K562 (cell line): ENCODE results near the gene PPAN. TPM values are rescaled to one million over a fixed set of nuclear protein-coding genes. Genes with fewer than 3 reads are reported as not detected.

ENCODE experiments used
- ATAC-seq: fragments of 200-7000 bp; cut with Tn5 transposase; 3 replicates; pipeline ENCODE4 v1.9.1; 2020; ENCODE audit warnings: moderate library complexity
- BruUV-seq: library from RNA; stranded (reverse); fragments of 400-500 nt; replicated peaks from 2 replicates; lab custom pipeline; 2021; lab: Mats Ljungman, UMichigan
- CTCF ChIA-PET: fragments of 300-600 bp; formaldehyde crosslinking; extraction: SDS; loops from one replicate; lab custom pipeline; 2021; ENCODE audit warnings: low intra/inter-chr PET ratio; lab: Yijun Ruan, JAX
- POLR2A ChIA-PET: fragments of 300-600, 350-650 bp; sonication (Branson Sonifier 250); formaldehyde crosslinking; extraction: SDS; loops from one replicate; lab custom pipeline; 2021; ENCODE audit warnings: antibody characterized with exemption, inconsistent platforms; lab: Yijun Ruan, JAX
- DNase-seq, 4 experiments: peaks; one replicate each; pipeline versions ENCODE4 v3.0.0 to v3.0.0-alpha.2; 2011 to 2018; ENCODE audit warnings: low spot score in 3 of 4, mixed read lengths in 3 of 4; ENCODE audit errors: extremely low read depth in 1 of 4
- FAIRE-seq: peaks from 2 replicates; lab custom pipeline; 2011; peaks lifted over from hg19 to GRCh38; lab: Jason Lieb, UNC
- H2AFZ ChIP-seq: 2 replicates; pipeline ENCODE4 v1.6.0; 2011; ENCODE audit warnings: low read depth, low read length, control low read depth, inconsistent platforms
- H3K27ac ChIP-seq: fragments of 200-600 bp; 3 replicates; pipeline ENCODE4 v1.8.0; 2011; ENCODE audit warnings: low read depth, mild to moderate bottlenecking, control low read depth, inconsistent platforms, low read length, moderate library complexity, mixed read lengths; ENCODE audit errors: extremely low read depth
- H3K27me3 ChIP-seq, 2 experiments: fragments of 300-600 bp in 1 of 2; 2 replicates in 1 of 2; 3 replicates in 1 of 2; pipeline versions ENCODE4 v1.6.0 to v1.8.0; 2011; ENCODE audit warnings: inconsistent platforms in 2 of 2, low read length in 2 of 2, mild to moderate bottlenecking in 1 of 2, mixed read lengths in 1 of 2, moderate library complexity in 1 of 2; ENCODE audit not compliant: control insufficient read depth in 2 of 2, insufficient read depth in 2 of 2
- H3K36me3 ChIP-seq: fragments of 300-600 bp; 3 replicates; pipeline ENCODE4 v1.8.0; 2011; ENCODE audit warnings: mild to moderate bottlenecking, low read length, inconsistent platforms; ENCODE audit not compliant: control insufficient read depth, insufficient read depth
- H3K4me1 ChIP-seq, 2 experiments: fragments of 200-600 bp in 1 of 2; replicated peaks in 1 of 2; 2 replicates in 1 of 2; 3 replicates in 1 of 2; pipeline versions ENCODE4 v1.5.1 to v1.8.0; 2011; ENCODE audit warnings: inconsistent platforms in 2 of 2, low read length in 2 of 2, mild to moderate bottlenecking in 1 of 2, mixed read lengths in 1 of 2, moderate library complexity in 1 of 2; ENCODE audit not compliant: control insufficient read depth in 2 of 2, insufficient read depth in 2 of 2
- H3K4me2 ChIP-seq: 2 replicates; pipeline ENCODE4 v1.6.1; 2011; ENCODE audit warnings: low read length, control low read depth, inconsistent platforms, mixed read lengths; ENCODE audit not compliant: insufficient read depth
- H3K4me3 ChIP-seq: fragments of 200-600 bp; sonication (generic), shearing (Covaris generic); 2 replicates; pipeline ENCODE4 v1.5.1; 2016; ENCODE audit warnings: control low read depth, inconsistent platforms
- H3K79me2 ChIP-seq: fragments of 200-600 bp; 3 replicates; pipeline ENCODE4 v1.8.0; 2011; ENCODE audit warnings: low read length, inconsistent platforms; ENCODE audit not compliant: control insufficient read depth, insufficient read depth
- H3K9ac ChIP-seq, 2 experiments: 2 replicates each; pipeline versions ENCODE4 v1.6.0 to v1.6.1; 2011; ENCODE audit warnings: low read depth in 2 of 2, low read length in 2 of 2, control low read depth in 1 of 2, inconsistent platforms in 1 of 2, mild to moderate bottlenecking in 1 of 2, mixed read lengths in 1 of 2; ENCODE audit not compliant: insufficient read depth in 1 of 2
- H3K9me1 ChIP-seq: one replicate; pipeline ENCODE4 v1.6.0; 2011; ENCODE audit warnings: inconsistent platforms, mild to moderate bottlenecking, low read length, moderate library complexity; ENCODE audit not compliant: control insufficient read depth, insufficient read depth
- H3K9me3 ChIP-seq: replicated peaks from 2 replicates; pipeline ENCODE4 v1.5.1; 2011; ENCODE audit warnings: low read depth, low read length, inconsistent platforms; ENCODE audit not compliant: control insufficient read depth, insufficient read depth
- H4K20me1 ChIP-seq: replicated peaks from 2 replicates; pipeline ENCODE4 v1.6.1; 2011; ENCODE audit warnings: low read length, inconsistent platforms, mixed read lengths; ENCODE audit not compliant: control insufficient read depth, insufficient read depth
- CBX3 ChIP-seq, 2 experiments: IDR thresholded peaks; 1 replicate in 1 of 2; 2 replicates in 1 of 2; pipeline ENCODE4 v1.6.1; 2012; ENCODE audit warnings: inconsistent platforms in 2 of 2, low read length in 2 of 2, borderline replicate concordance in 1 of 2, control low read depth in 1 of 2
- CCNT2 ChIP-seq: IDR thresholded peaks from 2 replicates; pipeline ENCODE4 v1.6.1; 2011; ENCODE audit warnings: borderline replicate concordance, low read depth, mild to moderate bottlenecking, moderate library complexity, mixed read lengths, low read length; ENCODE audit not compliant: insufficient read length; ENCODE audit errors: extremely low read depth
- E2F6 ChIP-seq, 2 experiments: IDR thresholded peaks; 2 replicates each; pipeline ENCODE4 v1.6.1; 2011; ENCODE audit warnings: borderline replicate concordance in 1 of 2, control low read depth in 1 of 2, low read depth in 1 of 2, low read length in 1 of 2, mild to moderate bottlenecking in 1 of 2, mixed read lengths in 1 of 2, moderate library complexity in 1 of 2; ENCODE audit not compliant: insufficient read depth in 1 of 2, insufficient read length in 1 of 2, poor library complexity in 1 of 2, severe bottlenecking in 1 of 2; ENCODE audit errors: extremely low read depth in 1 of 2
- FOS ChIP-seq: IDR thresholded peaks from 3 replicates; pipeline ENCODE4 v1.6.1; 2011; ENCODE audit not compliant: insufficient read length; ENCODE audit errors: extremely low read depth
- GATAD2A ChIP-seq: fragments of 450-650 bp; IDR thresholded peaks from 2 replicates; pipeline ENCODE4 v1.6.1; 2017
- HES1 ChIP-seq: fragments of 450-650 bp; IDR thresholded peaks from 2 replicates; pipeline ENCODE4 v1.6.1; 2016; ENCODE audit warnings: low read depth, mild to moderate bottlenecking, moderate library complexity
- ID3 ChIP-seq, 2 experiments: fragments of 250-450 bp in 1 of 2; fragments of 450-650 bp in 1 of 2; sonication (Bioruptor Pico) in 1 of 2; IDR thresholded peaks; 2 replicates each; pipeline versions ENCODE4 v1.6.1 to v1.8.0; 2016 to 2021; ENCODE audit warnings: mild to moderate bottlenecking in 2 of 2, moderate library complexity in 2 of 2, missing compliant biosample characterization in 1 of 2, missing genetic modification characterization in 1 of 2
- MTA3 ChIP-seq: fragments of 450-650 bp; formaldehyde crosslinking; IDR thresholded peaks from 2 replicates; pipeline ENCODE4 v1.6.1; 2017; ENCODE audit warnings: mild to moderate bottlenecking, borderline replicate concordance
- RNF2 ChIP-seq: sonication (generic); IDR thresholded peaks from 2 replicates; pipeline ENCODE4 v1.6.1; 2016
- SIN3A ChIP-seq, 2 experiments: fragments of 150-350 bp in 1 of 2; IDR thresholded peaks; 2 replicates each; pipeline ENCODE4 v1.6.1; 2011 to 2016; ENCODE audit warnings: borderline replicate concordance in 2 of 2, low read depth in 2 of 2, low read length in 2 of 2, mild to moderate bottlenecking in 2 of 2, moderate library complexity in 2 of 2; ENCODE audit not compliant: control insufficient read depth in 1 of 2
- SP1 ChIP-seq: sonication (generic); formaldehyde crosslinking; IDR thresholded peaks from 2 replicates; pipeline ENCODE4 v1.8.1; 2022; ENCODE audit warnings: mild to moderate bottlenecking, missing genetic modification reagents
- STAG1 ChIP-seq: sonication (generic); formaldehyde crosslinking; IDR thresholded peaks from 2 replicates; pipeline ENCODE4 v1.5.0; 2020; ENCODE audit warnings: missing genetic modification reagents, borderline replicate concordance
- ZNF263 ChIP-seq: sonication (generic); formaldehyde crosslinking; IDR thresholded peaks from 2 replicates; pipeline ENCODE4 v1.8.0; 2022; ENCODE audit warnings: mild to moderate bottlenecking, missing genetic modification reagents, borderline replicate concordance
- ZNF395 ChIP-seq: fragments of 200-800 bp; sonication (Bioruptor generic); IDR thresholded peaks from 2 replicates; pipeline ENCODE4 v1.6.1; 2017; ENCODE audit warnings: missing genetic modification characterization, missing compliant biosample characterization
- ZNF584 ChIP-seq: fragments of 200-800 bp; sonication (Bioruptor generic); IDR thresholded peaks from 2 replicates; pipeline ENCODE4 v1.6.1; 2016; ENCODE audit warnings: low read depth, mild to moderate bottlenecking, missing genetic modification characterization, missing compliant biosample characterization
- ZNF76 ChIP-seq: fragments of 250-450 bp; sonication (Bioruptor Pico); IDR thresholded peaks from 2 replicates; pipeline ENCODE4 v1.4.0; 2020; ENCODE audit warnings: mild to moderate bottlenecking, moderate library complexity, borderline replicate concordance
- WGBS: fragments of 100-300 bp; shearing (Covaris generic); methylation state at CpG from one replicate; pipeline ENCODE4 v1.1.6; 2016; ENCODE audit warnings: low coverage, mixed read lengths; ENCODE audit not compliant: insufficient coverage; ENCODE audit errors: missing lambda C conversion rate; 5-methylcytosine and 5-hydroxymethylcytosine counted together
- in situ Hi-C: fragments of 300-500 bp; cut with MboI; formaldehyde crosslinking; loops from 4 replicates; pipeline ENCODE4 v1.15.0; 2018; ENCODE audit warnings: inconsistent platforms, mixed read lengths
- intact Hi-C: fragments of 100-400 bp; cut with micrococcal nuclease; formaldehyde crosslinking; loops from 2 replicates; pipeline ENCODE4 v1.14.2; 2022
- polyA plus RNA-seq, 8 experiments: library from polyadenylated mRNA; depleted of rRNA in 4 of 8; stranded (reverse) in 5 of 8; unstranded in 3 of 8; fragments of >200 nt; fragmentation: Nextera tagmentation in 2 of 8; fragmentation: Illumina TruSeq in 1 of 8; extraction: Ambion mirVana in 2 of 8; extraction: Trizol in 1 of 8; gene quantifications; 2 replicates each; pipeline versions ENCODE4 v1.2.1 to v1.2.3, GENCODE V29; 2011 to 2014; ENCODE audit warnings: inconsistent platforms in 1 of 8, missing spikeins in 1 of 8
- total RNA-seq, 7 experiments: library from RNA; depleted of rRNA in 6 of 7; stranded (reverse); fragments of >200 nt in 6 of 7; fragmentation: Illumina TruSeq in 2 of 7; extraction: Trizol in 2 of 7; gene quantifications; 2 replicates each; pipeline versions ENCODE4 v1.2.1 to v1.2.3, GENCODE V29; 2011 to 2021; ENCODE audit warnings: low replicate concordance in 1 of 7

PPAN gene
- total and polyA plus RNA-seq, 9 of the 15 experiments (the other 6 are each of a cell fraction or from before 2014, with no cell fraction given): 2.2 to 129 (median 59.1) TPM

GRCh38 chr19:10095948-10096614, 10.1 kb upstream of the PPAN start:
- H3K4me2 ChIP-seq: peak overlapping the region; percentile 80
- in situ Hi-C loops (no loop called here), intact Hi-C loops (no loop called here)
- no peaks in the 10 kb centered on the region for H3K27me3 ChIP-seq
- FAIRE-seq: peak; percentile 75
- peak overlapping the region; percentile 76 to 96 for H3K9ac ChIP-seq
- no peaks in the 10 kb centered on the region for H4K20me1 ChIP-seq
- H3K9me1 ChIP-seq: no peaks in the 10 kb centered on the region
- H2AFZ ChIP-seq: peak overlapping the region; percentile 96
- CTCF ChIA-PET: no interaction called here
- H3K79me2 ChIP-seq: no peaks in the 10 kb centered on the region
- WGBS: 1% methylated on average over 61 of the region's 97 CpGs
- ATAC-seq: peak; percentile 92
- DNase-seq: peak; percentile 94 to 99 (median 98)
- H3K4me1 ChIP-seq: peaks cover 24 to 44% of the 10 kb centered on the region in 2 experiments
- H3K36me3 ChIP-seq: no peaks in the 10 kb centered on the region
- no peaks in the 10 kb centered on the region for H3K9me3 ChIP-seq
- H3K27ac ChIP-seq: peak overlapping the region; percentile 79
- BruUV-seq: no TSS peak
- POLR2A ChIA-PET: interaction anchor here (0.6 to 2.8 kb wide), 11 partner anchors 10 to 299 kb away, joined by 3 to 19 read pairs (median 5); partner anchors contain the start of genes P2RY11 and PPAN
- peak overlapping the region; percentile 38 for H3K4me3 ChIP-seq
- TF ChIP-seq RNF2 (peak; percentile 46), ID3 (CRISPR knock-in tag; IDR thresholded peaks at IDR 0.05) (no peak), ID3 (tag; IDR thresholded peaks at IDR 0.05) (peak; percentile 89), ZNF395 (CRISPR knock-in tag) (peak; percentile 87; the same call in 1 of the 2 replicates), SIN3A (IDR thresholded peaks at IDR 0.05; ENCODE audit: borderline replicate concordance in 2 of 2, control insufficient read depth in 1 of 2, low read depth in 2 of 2, low read length in 2 of 2) (peak; percentile 48 to 61; a peak in 2 of 4 replicates), CCNT2 (peak; percentile 79), FOS (no peak), MTA3 (peak; percentile 68), HES1 (no peak), ZNF76 (CRISPR knock-in tag) (peak; percentile 63; the same call in 1 of the 2 replicates), SP1 (CRISPR knock-in tag) (0 out of 2 replicates have a peak, but pooled peaks have one; percentile 29), STAG1 (peak; percentile 56), ZNF263 (CRISPR knock-in tag) (peak; percentile 31; the same call in 1 of the 2 replicates), ZNF584 (CRISPR knock-in tag) (0 out of 2 replicates have a peak, but pooled peaks have one; percentile 42), E2F6 (IDR thresholded peaks at IDR 0.05; ENCODE audit: borderline replicate concordance in 1 of 2, extremely low read depth in 1 of 2, insufficient read depth in 1 of 2, insufficient read length in 1 of 2, low read depth in 1 of 2, low read length in 1 of 2, poor library complexity in 1 of 2, severe bottlenecking in 1 of 2) (peak; percentile 97), GATAD2A (0 out of 2 replicates have a peak, but pooled peaks have one; percentile 21), CBX3 (IDR thresholded peaks at IDR 0.05; ENCODE audit: borderline replicate concordance in 1 of 2, low read length in 2 of 2) (0 out of 3 replicates have a peak, but pooled peaks of 1 of the 2 experiments have one; percentile 53)
